K562 (cell line): ENCODE measurements around the gene PPAT.

Source experiments
- ELF4 ChIP-seq: fragments of 450-650 bp; formaldehyde crosslinking; IDR thresholded peaks from 2 replicates; pipeline ENCODE4 v1.4.0; 2022; ENCODE audit warnings: missing genetic modification characterization
- EP300 ChIP-seq: IDR thresholded peaks from 2 replicates; pipeline ENCODE4 v1.6.1; 2012; ENCODE audit warnings: low read length, improper control_type of control experiment
- GATA2 ChIP-seq: sonication (generic); formaldehyde crosslinking; IDR thresholded peaks from 2 replicates; pipeline ENCODE4 v1.4.0; 2020; ENCODE audit warnings: mild to moderate bottlenecking, missing genetic modification reagents
- GTF2F1 ChIP-seq: IDR thresholded peaks from 2 replicates; pipeline ENCODE4 v1.6.1; 2011; ENCODE audit warnings: low read depth, low read length, improper control_type of control experiment
- MAFF ChIP-seq: IDR thresholded peaks from 2 replicates; pipeline ENCODE4 v1.6.1; 2012; ENCODE audit warnings: low read length, improper control_type of control experiment
- MAZ ChIP-seq, 2 experiments: fragments of 450-650 bp in 1 of 2; sonication (generic) in 1 of 2; formaldehyde crosslinking; IDR thresholded peaks in 1 of 2; conservative IDR thresholded peaks in 1 of 2; 2 replicates each; pipeline versions ENCODE4 v1.4.0 to v1.5.0; 2020; ENCODE audit warnings: mild to moderate bottlenecking in 1 of 2, missing genetic modification reagents in 1 of 2
- NBN ChIP-seq: fragments of 450-650 bp; IDR thresholded peaks from 2 replicates; pipeline ENCODE4 v1.6.1; 2016; ENCODE audit warnings: low read depth, mild to moderate bottlenecking
- NONO ChIP-seq, 2 experiments: fragments of 200-400 bp in 1 of 2; fragments of 450-650 bp in 1 of 2; formaldehyde crosslinking in 1 of 2; IDR thresholded peaks; 2 replicates each; pipeline ENCODE4 v1.6.1; 2017; ENCODE audit warnings: low read depth in 2 of 2, mild to moderate bottlenecking in 2 of 2, moderate library complexity in 2 of 2, low read length in 1 of 2
- POLR2AphosphoS5 ChIP-seq: IDR thresholded peaks from 2 replicates; pipeline ENCODE4 v1.6.1; 2011; ENCODE audit warnings: mild to moderate bottlenecking, low read depth, low read length, moderate library complexity; ENCODE audit not compliant: control insufficient read depth, insufficient read depth
- SMC3 ChIP-seq: conservative IDR thresholded peaks from 2 replicates; pipeline ENCODE4 v1.6.1; 2011; ENCODE audit warnings: low read depth, low read length, improper control_type of control experiment; ENCODE audit not compliant: insufficient read depth
- TF ChIP-seq, protein P1 (sequence below), 3 experiments: IDR thresholded peaks in 2 of 3; conservative IDR thresholded peaks in 1 of 3; 2 replicates each; pipeline ENCODE4 v1.5.1; 2011 to 2012; ENCODE audit warnings: low read length in 3 of 3, mild to moderate bottlenecking in 3 of 3, control low read depth in 2 of 3, improper control_type of control experiment in 1 of 3, inconsistent platforms in 1 of 3, low read depth in 1 of 3, mixed read lengths in 1 of 3, moderate library complexity in 1 of 3; ENCODE audit not compliant: insufficient read depth in 2 of 3
- TF ChIP-seq, protein P2 (sequence below), 2 experiments: fragments of 450-650 bp in 1 of 2; sonication (generic) in 1 of 2; formaldehyde crosslinking in 1 of 2; IDR thresholded peaks in 1 of 2; conservative IDR thresholded peaks in 1 of 2; 2 replicates each; pipeline versions ENCODE4 v1.6.1 to v1.8.1; 2016 to 2023; ENCODE audit warnings: mild to moderate bottlenecking in 2 of 2, moderate library complexity in 2 of 2, inconsistent platforms in 1 of 2, missing genetic modification reagents in 1 of 2
- TF ChIP-seq, protein P3 (sequence below): fragments of 200-800 bp; sonication (Bioruptor generic); IDR thresholded peaks from 2 replicates; pipeline ENCODE4 v1.6.1; 2017; ENCODE audit warnings: missing genetic modification characterization, missing compliant biosample characterization

DNA sequence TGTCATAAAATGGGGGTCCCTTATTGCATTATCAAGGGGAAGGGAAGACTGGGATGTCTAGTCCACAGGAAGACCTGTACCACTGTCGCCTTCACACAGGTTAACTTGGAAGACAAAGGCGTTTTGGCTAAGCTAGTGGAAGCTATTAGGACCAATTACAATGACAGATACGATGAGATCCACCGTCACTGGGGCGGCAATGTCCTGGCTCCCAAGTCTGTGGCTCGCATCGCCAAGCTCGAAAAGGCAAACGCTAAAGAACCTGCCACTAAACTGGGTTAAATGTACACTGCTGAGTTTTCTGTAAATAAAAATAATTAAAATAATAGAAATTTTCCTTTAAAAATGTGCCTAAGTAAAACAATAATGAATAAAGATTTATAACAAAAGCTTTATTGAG lies 78.8 kb downstream of the PPAT start:
- TF ChIP-seq, protein P1, sequence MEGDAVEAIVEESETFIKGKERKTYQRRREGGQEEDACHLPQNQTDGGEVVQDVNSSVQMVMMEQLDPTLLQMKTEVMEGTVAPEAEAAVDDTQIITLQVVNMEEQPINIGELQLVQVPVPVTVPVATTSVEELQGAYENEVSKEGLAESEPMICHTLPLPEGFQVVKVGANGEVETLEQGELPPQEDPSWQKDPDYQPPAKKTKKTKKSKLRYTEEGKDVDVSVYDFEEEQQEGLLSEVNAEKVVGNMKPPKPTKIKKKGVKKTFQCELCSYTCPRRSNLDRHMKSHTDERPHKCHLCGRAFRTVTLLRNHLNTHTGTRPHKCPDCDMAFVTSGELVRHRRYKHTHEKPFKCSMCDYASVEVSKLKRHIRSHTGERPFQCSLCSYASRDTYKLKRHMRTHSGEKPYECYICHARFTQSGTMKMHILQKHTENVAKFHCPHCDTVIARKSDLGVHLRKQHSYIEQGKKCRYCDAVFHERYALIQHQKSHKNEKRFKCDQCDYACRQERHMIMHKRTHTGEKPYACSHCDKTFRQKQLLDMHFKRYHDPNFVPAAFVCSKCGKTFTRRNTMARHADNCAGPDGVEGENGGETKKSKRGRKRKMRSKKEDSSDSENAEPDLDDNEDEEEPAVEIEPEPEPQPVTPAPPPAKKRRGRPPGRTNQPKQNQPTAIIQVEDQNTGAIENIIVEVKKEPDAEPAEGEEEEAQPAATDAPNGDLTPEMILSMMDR (IDR thresholded peaks at IDR 0.05 in 2 of 3, conservative IDR thresholded peaks at IDR 0.05 in 1 of 3; ENCODE audit: insufficient read depth in 2 of 3, low read depth in 1 of 3, low read length in 3 of 3): no peak
- TF ChIP-seq EP300: no peak
- TF ChIP-seq, protein P2, sequence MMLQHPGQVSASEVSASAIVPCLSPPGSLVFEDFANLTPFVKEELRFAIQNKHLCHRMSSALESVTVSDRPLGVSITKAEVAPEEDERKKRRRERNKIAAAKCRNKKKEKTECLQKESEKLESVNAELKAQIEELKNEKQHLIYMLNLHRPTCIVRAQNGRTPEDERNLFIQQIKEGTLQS (IDR thresholded peaks at IDR 0.05): no peak
- TF ChIP-seq, protein P2 (CRISPR knock-in tag; conservative IDR thresholded peaks at IDR 0.05): no peak
- no peak for TF ChIP-seq SMC3
- no peak for TF ChIP-seq NBN
- TF ChIP-seq GATA2 (CRISPR knock-in tag): no peak
- no peak for TF ChIP-seq ELF4
- no peak for TF ChIP-seq NONO (IDR thresholded peaks at IDR 0.05; ENCODE audit: low read depth in 2 of 2, low read length in 1 of 2)
- TF ChIP-seq MAZ (CRISPR knock-in tag; conservative IDR thresholded peaks at IDR 0.05 in 1 of 2, IDR thresholded peaks at IDR 0.05 in 1 of 2): no peak
- TF ChIP-seq POLR2AphosphoS5: no peak
- TF ChIP-seq, protein P3, sequence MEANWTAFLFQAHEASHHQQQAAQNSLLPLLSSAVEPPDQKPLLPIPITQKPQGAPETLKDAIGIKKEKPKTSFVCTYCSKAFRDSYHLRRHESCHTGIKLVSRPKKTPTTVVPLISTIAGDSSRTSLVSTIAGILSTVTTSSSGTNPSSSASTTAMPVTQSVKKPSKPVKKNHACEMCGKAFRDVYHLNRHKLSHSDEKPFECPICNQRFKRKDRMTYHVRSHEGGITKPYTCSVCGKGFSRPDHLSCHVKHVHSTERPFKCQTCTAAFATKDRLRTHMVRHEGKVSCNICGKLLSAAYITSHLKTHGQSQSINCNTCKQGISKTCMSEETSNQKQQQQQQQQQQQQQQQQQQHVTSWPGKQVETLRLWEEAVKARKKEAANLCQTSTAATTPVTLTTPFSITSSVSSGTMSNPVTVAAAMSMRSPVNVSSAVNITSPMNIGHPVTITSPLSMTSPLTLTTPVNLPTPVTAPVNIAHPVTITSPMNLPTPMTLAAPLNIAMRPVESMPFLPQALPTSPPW (CRISPR knock-in tag): no peak
- no peak for TF ChIP-seq GTF2F1
- no peak for TF ChIP-seq MAFF
